Ovary (tissue), 3 donors: ENCODE results near the gene TENM4.

Experiments used
- POLR2A ChIP-seq: fragments of 450-650 bp; IDR thresholded peaks from one replicate; pipeline ENCODE4 v1.6.1; 2017; ENCODE audit warnings: antibody characterized with exemption, mild to moderate bottlenecking, moderate library complexity
- TF ChIP-seq, protein P1 (sequence below), 3 donors: fragments of 450-650 bp in 2 of 3; fragments of 200-600 bp in 1 of 3; IDR thresholded peaks; one replicate each; pipeline versions ENCODE4 v1.5.1 to v1.8.0; 2016 to 2022; ENCODE audit warnings: antibody characterized with exemption in 3 of 3, mild to moderate bottlenecking in 1 of 3
- donor health status: DM: no; HTN: no; CAD: no.

DNA sequence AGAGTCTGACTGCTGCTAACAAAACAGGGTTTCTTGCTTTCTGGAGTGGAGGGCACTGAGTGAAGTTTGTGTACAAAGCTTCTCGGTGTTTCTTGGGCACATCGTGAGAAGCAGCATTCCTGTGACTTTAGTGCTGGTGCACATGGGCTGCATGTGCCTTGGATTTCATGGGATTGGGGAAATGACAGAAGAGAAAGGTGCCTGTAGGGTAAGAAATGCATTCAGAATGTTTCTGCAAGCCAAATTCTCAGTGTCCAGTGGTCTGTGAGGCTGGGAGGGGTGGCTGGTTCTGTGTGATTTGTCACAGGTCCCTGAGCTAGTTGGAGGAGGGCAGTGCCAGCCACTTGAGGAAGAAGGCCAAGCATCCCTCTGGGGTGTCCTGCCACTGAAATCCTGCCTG, 462.0 kb downstream of the TENM4 start:
- TF ChIP-seq, protein P1, sequence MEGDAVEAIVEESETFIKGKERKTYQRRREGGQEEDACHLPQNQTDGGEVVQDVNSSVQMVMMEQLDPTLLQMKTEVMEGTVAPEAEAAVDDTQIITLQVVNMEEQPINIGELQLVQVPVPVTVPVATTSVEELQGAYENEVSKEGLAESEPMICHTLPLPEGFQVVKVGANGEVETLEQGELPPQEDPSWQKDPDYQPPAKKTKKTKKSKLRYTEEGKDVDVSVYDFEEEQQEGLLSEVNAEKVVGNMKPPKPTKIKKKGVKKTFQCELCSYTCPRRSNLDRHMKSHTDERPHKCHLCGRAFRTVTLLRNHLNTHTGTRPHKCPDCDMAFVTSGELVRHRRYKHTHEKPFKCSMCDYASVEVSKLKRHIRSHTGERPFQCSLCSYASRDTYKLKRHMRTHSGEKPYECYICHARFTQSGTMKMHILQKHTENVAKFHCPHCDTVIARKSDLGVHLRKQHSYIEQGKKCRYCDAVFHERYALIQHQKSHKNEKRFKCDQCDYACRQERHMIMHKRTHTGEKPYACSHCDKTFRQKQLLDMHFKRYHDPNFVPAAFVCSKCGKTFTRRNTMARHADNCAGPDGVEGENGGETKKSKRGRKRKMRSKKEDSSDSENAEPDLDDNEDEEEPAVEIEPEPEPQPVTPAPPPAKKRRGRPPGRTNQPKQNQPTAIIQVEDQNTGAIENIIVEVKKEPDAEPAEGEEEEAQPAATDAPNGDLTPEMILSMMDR (IDR thresholded peaks at IDR 0.05): no peak
- TF ChIP-seq POLR2A: no peak
